NCI-H510A treated with DMSO at 0.1 percent for 48 hours (cell line): ENCODE data around the gene ITGB6.
"Not testable (repeated sequence)": the region's sequence is repeated elsewhere in the genome, so short reads cannot be mapped to it uniquely, and the experiment has no call there.

Experiments used
- DNase-seq: peaks from one replicate; lab custom pipeline; 2025; lab: John Stamatoyannopoulos, UW

ITGB6 gene

GRCh38 chr2:160181146-160181836 lies 18.8 kb downstream of the ITGB6 start:
- DNase-seq = peak; percentile 17

GRCh38 chr2:160180690-160181089 lies 19.4 kb downstream of the ITGB6 start:
- DNase-seq = not testable (repeated sequence)

- no peak for DNase-seq
These were observed 19.9 kb downstream of the ITGB6 start for GRCh38 chr2:160180172-160180571.

- DNase-seq = no peak
These were observed 24.6 kb downstream of the ITGB6 start for GRCh38 chr2:160175169-160176134.

- no peak for DNase-seq
These were observed 25.8 kb downstream of the ITGB6 start for GRCh38 chr2:160174322-160174721.

- no peak for DNase-seq
These were observed 30.1 kb downstream of the ITGB6 start for GRCh38 chr2:160169988-160170387.

- DNase-seq = no peak
These were observed 30.6 kb downstream of the ITGB6 start for GRCh38 chr2:160169471-160169870.

- no peak for DNase-seq
These were observed 31.2 kb downstream of the ITGB6 start for GRCh38 chr2:160168878-160169277.

- no peak for DNase-seq
These were observed 32.9 kb downstream of the ITGB6 start for GRCh38 chr2:160167089-160167740.

GRCh38 chr2:160165996-160166395 lies 34.1 kb downstream of the ITGB6 start:
- no peak for DNase-seq

GRCh38 chr2:160165081-160165480 lies 35.0 kb downstream of the ITGB6 start:
- no peak for DNase-seq

- DNase-seq = no peak
These were observed 41.9 kb downstream of the ITGB6 start for GRCh38 chr2:160157861-160158829.

- no peak for DNase-seq
These were observed 43.4 kb downstream of the ITGB6 start for GRCh38 chr2:160156665-160157064.

GRCh38 chr2:160156100-160156499 lies 44.0 kb downstream of the ITGB6 start:
- DNase-seq = no peak

GRCh38 chr2:160148419-160148818 lies 51.7 kb downstream of the ITGB6 start:
- DNase-seq = not testable (repeated sequence)

GRCh38 chr2:160145471-160145870 lies 54.6 kb downstream of the ITGB6 start:
- no peak for DNase-seq

- no peak for DNase-seq
These were observed 55.6 kb downstream of the ITGB6 start for GRCh38 chr2:160144280-160144990.

- no peak for DNase-seq
These were observed 57.6 kb downstream of the ITGB6 start for GRCh38 chr2:160142472-160142871.

- DNase-seq = no peak
These were observed 58.2 kb downstream of the ITGB6 start for GRCh38 chr2:160141912-160142311.

- DNase-seq = no peak
These were observed 58.7 kb downstream of the ITGB6 start for GRCh38 chr2:160141419-160141818.

- DNase-seq = no peak
These were observed 59.6 kb downstream of the ITGB6 start for GRCh38 chr2:160140471-160140870.
